ENCODE data around the gene MAPK13.
"Not testable (repeated sequence)": the region's sequence is repeated elsewhere in the genome, so short reads cannot be mapped to it uniquely, and the experiment has no call there.

The MAPK13 gene

DNA sequence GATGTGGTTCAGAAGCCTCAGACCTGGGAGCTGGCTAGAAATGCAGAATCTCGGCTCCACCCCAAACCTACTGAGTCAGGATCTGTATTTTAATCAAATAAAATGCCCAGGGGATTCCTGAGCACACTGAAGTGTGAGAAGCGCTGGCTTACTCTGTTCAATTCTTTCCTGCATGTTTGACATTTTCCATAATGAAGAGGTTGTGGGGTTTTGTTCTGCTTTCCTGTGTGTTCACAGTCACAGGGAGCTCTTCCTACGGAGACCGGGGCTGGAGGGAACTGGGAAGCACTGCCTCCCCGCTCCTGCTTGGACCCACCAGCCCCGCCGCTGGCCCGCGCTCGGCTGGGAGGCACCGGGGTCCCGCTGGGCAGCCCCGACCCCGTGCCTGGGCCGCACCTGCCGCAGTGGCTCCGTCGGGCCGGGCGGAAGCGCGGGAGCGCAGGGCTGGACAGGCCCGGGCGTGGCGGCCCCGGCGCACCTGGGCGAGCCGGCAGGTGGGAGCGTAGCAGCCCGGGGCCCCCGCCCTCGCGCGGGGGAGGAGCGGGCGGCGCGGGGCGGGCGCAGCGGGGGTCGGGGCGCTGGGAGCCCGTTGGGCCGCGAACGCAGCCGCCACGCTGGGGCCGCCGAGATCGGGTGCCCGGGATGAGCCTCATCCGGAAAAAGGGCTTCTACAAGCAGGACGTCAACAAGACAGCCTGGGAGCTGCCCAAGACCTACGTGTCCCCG is at the start of gene MAPK13:
MAPK13 (plus strand) TSS at position 573 of the 726 bp plus-strand sequence; CDS start at position 643, 70 bp downstream.
- peak; percentile 61 for DNase-seq

DNA sequence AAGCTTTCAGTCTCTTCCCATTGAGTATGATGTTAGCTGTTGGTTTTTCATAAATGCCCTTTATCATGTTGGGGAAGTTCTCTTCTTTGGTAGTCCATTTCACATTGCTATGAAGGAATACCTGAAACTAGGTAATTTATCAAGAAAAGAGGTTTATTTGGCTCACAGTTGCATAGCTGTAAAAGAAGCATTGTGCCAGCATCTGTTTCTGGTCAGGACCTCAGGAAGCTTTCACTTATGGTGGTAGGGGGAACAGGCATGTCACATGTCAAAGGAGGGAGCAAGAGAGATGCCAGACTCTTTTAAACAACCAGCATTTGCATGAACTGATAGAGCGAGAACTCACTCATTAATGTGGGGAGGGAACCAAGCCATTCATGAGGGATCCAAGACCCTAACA is 48.0 kb upstream of the MAPK13 start:
- no peak for DNase-seq

DNA sequence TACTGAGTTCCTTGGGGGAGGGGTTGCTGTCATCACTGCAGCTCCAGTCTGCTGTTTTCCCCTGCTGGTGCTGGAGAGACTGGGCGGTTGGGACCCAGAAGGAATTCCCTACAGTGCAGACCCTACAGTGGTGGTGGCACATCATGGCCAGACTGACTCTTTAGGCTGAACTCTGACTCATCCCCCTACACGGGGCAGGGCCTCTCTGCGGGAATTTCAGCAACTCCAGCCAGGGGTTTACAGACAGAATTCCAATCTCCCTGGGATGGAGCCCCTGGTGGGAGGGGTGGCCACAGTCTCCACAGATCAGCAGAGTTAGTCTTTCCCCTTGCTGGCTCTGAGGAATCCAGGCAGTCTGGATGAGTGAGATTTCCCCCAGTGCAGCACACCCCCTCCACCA is 46.9 kb upstream of the MAPK13 start:
- peak; percentile 88 for DNase-seq

DNA sequence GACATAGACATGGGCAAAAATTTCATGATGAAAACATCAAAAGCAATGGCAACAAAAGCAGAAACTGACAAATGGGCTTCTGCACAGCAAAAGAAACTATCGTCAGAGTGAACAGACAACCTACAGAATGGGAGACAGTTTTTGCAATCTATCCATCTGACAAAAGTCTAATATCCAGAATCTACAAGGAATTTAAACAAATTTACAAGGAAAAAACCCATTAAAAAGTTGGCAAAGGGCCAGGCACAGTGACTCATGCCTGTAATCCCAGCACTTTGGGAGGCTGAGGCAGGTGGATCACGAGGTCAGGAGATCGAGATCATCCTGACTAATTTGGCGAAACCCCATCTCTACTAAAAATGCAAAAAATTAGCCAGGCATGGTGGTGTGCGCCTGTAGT is 42.1 kb upstream of the MAPK13 start:
- not testable (repeated sequence) for DNase-seq

DNA sequence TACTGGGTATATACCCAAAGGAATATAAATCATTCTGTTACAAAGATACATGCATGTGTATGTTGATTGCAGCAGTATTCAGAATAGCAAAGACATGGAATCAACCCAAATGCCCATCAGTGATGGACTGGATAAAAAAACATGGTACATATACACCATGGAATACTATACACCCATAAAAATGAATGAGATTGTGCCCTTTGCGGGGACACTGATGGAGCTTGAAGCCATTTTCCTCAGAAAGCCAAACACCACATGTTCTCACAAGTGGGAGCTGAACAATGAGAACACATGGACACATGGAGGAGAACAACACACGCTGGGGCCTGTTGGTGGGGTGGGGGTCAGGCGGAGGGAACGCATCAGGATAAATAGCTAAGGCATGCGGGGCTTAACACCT is 41.3 kb upstream of the MAPK13 start:
- DNase-seq: no peak

DNA sequence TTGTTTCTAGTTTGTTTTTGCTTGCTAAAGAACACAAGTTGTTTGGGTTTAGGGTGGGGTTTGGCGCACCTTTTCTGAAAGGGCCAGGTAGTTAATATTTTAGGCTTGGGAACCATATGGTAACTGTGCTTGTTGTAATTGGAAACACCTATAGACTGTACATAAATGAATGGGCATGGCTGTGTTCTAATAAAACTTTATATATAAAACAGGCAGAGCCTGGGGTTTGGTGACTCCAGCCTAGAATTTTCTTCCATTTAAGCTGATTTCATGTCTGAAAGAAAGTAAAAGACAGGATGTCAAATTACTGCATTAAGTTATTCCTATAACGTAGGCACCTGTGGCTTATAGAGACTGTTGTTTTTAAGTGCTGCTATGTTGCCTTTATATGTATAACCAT is 36.1 kb upstream of the MAPK13 start:
- no peak for DNase-seq

DNA sequence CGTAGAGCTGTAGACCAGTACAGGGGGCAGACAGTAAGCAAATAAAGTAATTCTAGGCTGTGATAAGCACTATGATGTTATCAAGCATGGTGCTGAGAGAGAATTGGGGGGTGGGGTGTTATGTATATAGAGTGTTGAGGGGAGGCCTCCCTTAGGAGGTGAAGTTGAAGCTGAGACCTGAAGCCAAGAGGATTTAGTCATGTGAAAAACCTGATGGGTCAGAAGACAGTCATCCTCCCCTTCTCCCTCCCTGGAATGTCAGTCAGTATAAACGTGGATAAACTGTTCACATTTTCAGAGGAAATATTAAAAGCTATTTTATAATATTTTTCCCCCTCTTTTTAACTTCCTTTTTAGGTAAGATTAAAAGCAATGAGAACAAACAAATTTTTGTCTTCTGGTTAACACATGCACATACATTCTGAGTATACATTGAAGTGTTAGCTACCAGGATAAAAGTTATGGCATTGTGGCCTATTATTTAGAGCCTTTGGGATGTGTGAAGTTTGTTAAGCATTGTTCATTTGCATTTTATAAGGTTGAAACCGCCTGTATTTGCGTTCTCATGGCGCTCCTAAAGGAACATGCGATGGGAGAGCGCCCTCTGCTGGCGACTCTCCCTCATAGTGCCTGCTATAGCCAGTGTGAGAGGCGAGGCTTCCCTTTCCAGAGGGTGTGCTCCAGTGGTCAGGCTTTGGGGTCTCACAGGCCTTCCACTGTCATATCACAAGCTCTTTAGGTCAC is 35.4 kb upstream of the MAPK13 start:
- peak; percentile 80 for DNase-seq

DNA sequence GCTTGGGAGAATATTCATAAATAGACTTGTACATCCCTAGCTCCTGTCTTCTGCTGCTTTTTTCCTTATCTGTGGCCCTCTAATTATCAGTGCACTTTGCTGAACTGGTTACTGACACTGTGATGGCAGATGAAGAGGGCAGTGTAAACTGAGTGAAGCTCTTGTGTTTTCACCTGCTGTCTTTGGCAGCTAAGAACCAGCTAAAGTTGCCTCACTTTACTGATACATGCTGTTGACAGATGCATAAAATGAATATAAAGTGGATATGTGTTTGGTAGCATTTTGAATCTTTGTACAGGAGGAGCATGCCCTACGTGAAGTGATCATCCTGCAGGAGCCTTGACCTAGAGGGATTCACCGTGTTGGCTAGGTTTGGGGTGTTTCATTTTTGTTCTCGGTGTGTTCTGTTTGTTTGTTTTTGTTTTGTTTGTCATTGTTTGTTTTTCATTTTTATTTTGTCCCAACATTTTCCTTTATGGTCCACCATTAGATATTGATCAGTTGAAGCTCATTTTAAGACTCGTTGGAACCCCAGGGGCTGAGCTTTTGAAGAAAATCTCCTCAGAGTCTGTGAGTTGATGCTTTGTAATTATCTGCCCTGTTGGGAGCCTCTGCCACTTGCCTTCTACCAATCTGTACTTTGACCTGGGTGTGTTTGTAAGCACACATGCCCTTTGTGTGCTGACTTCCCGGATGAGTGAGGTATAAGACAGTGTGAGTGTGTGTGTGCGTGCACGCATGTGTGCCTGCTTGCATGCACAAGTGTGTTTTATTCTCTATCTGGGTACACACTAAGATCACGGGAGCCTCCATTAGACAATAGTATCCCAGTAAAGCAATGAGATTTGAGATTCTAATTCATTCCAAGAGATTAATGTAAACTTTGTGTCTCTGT is 34.6 kb upstream of the MAPK13 start:
- no peak for DNase-seq

DNA sequence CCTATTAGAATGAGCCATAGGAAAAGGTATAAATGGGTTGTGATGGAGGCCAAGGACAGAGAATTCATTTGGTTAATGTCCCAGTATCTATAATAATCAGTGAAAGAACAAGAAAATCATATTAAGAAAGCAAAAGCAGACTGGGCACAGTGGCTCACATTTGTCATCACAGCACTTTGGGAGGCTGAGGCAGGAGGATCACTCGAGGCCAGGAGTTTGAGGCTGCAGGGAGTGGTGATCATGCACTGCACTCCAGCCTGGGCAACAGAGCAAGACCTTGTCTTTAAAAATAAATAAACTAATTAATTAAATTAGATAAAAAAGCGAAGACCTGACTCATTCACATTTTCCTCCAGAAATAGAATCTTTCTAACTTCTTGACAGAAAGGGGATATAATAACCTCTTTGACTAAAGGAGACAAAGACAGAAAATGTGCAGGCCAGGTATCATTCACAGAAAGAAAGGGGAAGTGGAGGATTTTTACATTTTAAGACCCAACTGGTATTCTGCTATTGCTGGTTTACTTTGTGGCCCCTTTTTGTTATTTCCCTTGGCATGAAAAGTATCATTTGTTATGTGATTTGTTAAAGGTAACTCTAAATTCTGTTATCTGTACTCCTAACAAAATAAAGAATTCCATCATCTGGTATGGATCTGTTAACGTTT is 31.9 kb upstream of the MAPK13 start:
- no peak for DNase-seq

DNA sequence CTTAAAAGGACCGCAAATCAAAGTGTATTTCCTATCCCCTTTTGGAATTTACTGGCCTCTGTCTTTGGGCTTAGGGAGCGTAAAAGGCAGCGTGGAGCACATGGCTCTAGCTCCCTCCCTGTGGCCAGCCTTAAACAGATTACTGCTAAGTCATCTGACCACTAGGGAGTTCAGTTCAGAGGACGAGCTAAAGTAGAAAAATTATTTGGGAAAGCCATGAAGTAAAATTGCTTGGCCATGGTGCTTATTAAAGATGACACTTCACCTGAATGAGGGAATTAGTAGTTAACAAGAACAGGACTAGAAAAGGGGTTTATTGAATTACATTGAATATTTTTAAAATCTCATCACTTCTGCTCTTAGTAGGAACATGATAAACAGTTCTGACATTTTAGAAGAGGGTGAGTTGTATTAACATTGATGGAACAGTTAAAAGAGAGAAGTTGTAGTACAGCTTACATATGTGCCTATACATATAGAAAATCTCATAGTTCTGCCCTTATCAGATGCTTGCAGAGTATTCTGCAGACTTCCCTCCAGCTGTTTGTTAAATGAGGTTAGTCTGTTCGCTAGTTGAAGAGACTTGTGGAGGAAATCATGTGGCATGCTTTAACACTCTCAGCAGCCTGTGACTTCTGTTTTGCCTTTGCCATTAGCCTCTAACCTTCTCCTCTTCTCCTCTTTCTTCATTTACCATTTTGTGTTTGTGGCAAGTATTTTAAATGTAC is 31.2 kb upstream of the MAPK13 start:
- DNase-seq: no peak

DNA sequence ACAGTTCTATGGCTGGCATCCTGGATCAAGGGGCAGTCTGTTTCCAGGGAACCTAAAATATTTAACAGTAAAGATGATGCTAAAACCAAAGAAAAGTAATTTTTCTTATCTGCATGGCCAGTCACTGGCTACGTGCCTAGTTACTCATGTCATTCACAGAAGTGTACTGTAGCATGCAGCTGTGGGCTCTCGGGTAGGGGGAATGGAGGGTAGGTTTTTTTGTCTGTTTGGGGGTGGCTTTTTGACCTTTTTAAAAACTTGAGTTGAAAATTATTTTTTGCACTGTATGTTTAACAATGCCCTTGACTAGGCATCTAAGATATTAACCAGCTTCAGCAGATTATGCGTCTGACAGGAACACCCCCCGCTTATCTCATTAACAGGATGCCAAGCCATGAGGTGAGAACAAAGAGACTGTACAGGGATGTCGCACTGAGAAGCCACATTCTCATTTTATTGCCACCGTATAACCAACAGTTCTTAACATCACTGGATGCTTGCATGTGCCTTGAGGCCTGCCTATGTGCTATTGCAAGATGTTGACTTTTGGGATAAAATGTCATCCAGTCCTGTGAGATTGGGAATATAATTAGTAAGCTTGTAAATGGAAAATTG is 30.3 kb upstream of the MAPK13 start:
- DNase-seq: no peak

DNA sequence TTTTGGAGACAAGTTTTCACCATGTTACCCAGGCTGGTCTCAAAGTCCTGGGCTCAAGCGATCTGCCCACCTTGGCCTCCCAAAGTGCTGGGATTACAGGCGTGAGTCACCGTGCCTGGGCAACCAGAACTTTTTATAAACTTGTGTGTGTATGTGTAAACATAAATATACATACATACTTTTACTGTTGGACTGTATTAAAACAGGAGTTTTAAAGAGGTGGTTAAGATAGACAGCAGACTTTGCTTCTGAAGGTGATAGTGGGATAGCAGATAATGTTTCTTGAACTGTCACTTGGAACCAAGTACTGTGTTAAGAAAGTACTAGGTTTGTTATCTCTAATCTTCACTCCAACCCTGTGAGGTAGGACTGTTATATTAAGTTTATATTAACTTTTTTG is 28.6 kb upstream of the MAPK13 start:
- DNase-seq: no peak

DNA sequence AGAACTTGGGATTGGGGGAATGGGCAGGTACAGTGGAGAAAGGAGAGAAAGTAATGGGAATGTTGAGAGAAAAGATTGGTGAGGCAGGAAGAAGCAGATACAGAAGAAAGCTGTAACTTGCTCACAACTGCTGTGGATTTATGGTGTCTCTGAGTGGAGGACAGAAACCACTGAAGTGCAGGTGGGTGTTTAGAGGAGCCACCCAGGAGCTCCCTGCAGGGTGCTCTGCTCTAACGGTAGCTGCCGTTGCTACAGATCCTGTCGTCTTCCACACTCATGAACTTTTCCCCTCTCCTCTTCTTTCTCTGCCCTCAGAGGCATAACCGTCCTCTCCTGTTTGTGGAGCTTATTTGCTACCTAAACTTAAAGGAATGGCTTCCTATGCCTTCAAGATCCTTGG is 27.5 kb upstream of the MAPK13 start:
- no peak for DNase-seq

DNA sequence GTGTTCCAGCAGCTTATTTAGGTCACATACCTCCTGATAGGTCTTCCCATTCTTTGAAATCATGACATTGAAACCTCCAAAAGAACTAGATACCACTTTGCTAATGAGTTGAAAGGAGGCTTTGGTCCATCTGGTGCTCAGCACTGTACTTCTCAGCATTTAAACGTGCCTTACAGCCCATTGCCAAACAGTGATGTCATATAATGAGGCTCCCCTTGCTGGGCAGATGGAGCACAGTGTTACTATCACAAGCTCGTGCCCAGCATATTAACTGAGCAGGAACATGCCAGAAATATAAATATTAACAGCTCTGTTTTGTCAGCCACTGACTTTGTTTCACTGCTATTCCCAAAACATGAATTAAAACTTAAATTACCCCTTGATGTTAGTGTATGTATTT is 25.5 kb upstream of the MAPK13 start:
- no peak for DNase-seq

DNA sequence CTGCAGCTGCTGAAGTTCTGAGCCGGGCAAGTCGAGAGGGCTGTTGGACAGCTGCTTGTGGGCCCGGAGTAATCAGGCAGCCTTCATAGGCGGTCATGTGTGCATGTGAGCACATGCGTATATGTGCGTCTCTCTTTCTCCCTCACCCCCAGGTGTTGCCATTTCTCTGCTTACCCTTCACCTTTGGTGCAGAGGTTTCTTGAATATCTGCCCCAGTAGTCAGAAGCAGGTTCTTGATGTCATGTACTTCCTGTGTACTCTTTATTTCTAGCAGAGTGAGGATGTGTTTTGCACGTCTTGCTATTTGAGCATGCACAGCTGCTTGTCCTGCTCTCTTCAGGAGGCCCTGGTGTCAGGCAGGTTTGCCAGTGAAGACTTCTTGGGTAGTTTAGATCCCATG is 21.2 kb upstream of the MAPK13 start:
- no peak for DNase-seq

DNA sequence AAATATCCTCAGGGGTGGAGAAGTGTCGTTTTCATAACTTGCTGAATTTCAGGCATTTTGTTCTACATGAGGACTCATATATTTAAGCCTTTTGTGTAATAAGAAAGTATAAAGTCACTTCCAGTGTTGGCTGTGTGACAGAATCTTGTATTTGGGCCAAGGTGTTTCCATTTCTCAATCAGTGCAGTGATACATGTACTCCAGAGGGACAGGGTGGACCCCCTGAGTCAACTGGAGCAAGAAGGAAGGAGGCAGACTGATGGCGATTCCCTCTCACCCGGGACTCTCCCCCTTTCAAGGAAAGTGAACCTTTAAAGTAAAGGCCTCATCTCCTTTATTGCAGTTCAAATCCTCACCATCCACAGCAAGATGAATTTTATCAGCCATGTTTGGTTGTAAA is 20.3 kb upstream of the MAPK13 start:
- no peak for DNase-seq

DNA sequence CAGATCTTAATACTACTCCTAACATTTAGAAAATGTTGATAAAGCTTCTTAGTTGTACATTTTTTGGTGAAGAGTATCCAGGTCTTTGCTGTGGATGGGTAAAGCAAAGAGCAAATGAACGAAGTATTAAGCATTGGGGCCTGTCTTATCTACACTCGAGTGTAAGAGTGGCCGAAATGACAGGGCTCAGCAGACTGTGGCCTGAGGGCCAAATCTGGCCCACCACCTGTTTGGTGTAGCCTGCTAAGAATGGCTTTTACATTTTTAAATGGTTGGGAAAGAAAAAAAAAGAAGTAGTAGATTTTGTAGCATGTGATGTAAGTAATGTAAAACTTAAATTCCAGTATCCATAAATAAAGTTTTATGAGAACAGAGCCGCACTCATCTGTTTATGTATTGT is 19.4 kb upstream of the MAPK13 start:
- no peak for DNase-seq

DNA sequence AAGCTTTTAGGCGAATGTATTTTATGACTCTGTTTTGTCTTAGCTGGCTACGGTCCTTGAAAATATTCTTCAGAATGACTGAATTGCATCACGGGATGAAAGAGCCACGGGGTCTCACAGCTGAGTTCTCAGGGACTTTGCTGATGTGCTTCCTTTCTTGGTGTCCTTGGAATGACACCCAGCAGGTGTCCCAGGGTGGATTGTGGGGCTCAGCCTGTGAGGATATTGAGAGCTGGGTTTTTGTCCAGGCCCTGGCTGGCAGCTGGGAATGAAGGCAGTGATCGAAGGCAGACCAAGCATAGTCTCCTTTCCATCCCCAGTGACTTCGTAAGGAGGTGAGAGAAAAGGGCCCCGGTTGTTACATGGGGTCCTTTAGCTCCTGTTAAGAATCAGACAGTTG is 18.8 kb upstream of the MAPK13 start:
- DNase-seq: no peak

DNA sequence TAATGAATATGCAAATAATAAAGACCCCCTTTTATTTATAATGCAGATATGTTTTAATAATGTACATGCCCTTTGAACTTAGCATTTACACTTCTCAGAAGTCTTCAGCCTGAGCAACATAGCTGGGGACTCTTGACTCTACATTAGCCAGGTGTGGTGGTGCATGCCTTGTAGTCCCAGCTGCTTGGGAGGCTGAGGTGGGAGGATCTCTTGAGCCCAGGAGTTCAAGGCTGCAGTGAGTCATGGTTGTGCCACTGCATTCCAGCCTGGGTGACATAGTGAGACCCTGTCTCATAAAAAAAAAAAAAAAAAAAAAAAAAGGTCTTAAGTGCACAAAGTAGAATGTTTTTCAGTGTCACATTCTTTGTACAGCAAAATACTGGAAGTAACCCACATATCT is 17.3 kb upstream of the MAPK13 start:
- no peak for DNase-seq

DNA sequence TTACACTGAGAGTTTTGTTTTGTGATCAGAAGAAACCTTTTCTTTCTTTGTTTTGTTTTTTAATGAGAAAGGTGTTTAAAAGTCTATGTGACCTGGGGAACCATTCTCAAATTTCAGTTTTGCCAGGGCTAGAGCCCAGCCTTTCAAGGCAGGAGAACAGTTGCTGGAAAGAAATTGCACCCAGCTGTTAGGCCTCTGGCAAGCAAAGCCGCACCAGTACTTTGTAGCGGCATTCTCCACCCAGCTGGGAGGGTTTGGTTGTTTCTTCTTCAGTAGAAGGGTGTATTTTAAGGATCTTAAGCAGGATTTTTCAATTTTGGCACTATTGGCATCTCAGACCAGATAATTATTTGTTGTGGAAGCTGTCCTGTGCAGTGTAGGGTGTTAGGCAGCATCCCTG is 16.6 kb upstream of the MAPK13 start:
- DNase-seq: no peak

DNA sequence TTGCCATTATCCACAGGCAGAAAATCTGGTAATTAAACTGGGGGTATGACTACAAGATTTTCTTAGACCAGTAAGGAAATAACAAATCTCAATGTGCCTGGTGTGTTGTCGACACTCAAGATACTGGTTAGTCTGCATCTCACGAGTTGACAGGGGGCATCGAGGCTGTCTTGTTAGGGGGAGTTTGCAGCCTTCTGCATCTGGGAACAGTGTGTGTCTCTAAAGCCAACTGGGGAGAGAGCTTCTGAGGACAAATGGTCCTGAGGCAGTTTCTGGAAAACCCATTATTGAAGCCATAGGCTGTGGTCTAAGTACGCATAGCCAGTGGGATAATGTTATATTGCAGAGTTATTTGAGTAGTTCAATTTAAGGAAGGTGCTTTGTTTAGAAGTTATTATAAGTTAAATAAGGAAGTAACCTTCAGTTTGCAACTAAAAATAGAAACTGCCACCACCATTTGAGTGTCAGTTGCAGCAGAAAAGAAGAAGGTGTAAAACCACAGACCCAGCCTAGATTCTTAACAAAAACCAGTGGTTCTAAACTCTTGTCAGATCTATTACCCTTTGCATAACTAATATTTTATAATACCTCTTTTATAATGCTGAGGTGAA is 15.4 kb upstream of the MAPK13 start:
- DNase-seq: no peak

Measured in islet precursor cell (in vitro differentiated cells).